NCI-H1092 treated with DMSO at 0.1 percent for 48 hours (cell line): ENCODE results near the gene NFKB2.

Experiments
- DNase-seq: peaks from one replicate; lab custom pipeline; 2025; lab: John Stamatoyannopoulos, UW

Gene NFKB2

DNA sequence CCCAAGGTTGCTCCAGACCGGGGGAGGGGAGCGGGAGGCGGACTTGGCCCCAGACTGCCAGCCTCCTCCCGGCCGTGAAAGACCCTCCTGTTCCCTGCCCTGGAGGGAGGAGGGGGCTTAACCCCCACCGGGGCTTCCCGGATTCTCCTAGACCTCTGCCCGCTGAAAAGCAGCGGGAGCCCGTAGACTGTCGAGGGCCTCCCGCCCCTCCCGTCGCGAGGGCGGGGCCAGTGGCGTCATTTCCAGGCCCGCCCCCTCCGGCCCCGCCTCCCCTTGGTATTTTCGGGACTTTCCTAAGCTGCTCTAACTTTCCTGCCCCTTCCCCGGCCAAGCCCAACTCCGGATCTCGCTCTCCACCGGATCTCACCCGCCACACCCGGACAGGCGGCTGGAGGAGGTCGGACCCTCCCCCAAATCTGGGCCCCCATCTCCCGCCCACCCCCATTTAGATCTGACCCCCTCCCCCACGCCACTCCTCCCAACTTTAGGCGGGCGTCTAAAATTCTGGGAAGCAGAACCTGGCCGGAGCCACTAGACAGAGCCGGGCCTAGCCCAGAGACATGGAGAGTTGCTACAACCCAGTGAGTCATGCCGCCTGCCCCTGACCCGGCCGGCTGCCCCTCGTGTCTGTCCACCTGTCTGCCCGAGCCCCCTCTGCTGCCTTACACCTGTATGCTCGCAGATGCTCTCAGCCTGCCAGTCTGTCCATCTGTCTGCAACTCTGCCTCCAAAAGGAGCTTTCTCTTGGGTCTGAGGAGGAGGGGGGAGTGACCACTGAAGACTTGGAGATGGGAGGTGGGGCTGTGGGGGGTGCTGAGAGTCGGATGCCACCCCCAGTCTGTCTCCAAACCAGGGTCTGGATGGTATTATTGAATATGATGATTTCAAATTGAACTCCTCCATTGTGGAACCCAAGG lies at the start of gene NFKB2:
Gene NFKB2, plus strand, starts transcription at position 306 of the 917 bp plus-strand sequence. Its CDS starts 255 bp downstream, at position 561.
- peak; percentile 27 for DNase-seq

DNA sequence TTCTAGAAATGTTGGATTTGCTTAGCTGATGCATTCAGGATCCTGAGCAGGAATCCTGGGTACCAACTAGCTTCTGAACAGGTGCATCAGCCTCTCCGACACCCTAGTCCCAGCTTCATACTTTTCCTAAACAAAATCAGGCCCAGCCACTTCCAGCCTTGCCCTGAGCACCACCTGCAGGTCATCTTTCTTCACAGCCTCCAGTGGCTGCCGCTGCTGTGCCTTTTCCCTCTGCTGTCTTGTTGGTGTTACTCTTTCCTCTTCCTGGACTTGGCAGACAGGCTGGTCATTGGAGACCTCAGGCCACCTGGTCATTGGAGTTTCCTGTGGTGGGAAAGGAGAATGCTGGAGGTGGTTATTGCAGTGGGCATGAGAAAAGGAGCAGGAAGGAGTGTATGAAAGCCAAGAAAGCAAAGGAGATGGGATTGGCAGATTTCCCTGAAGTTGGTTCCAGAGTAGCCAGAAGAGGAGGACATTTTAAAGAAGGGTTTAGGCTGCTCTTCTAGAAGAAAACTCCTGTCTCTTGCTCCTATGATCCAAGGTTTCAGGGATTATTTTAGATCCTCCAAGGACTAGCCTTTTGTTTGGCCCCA lies 48.2 kb upstream of the NFKB2 start:
- no peak for DNase-seq

GRCh38 chr10:102352066-102352715 lies 43.3 kb upstream of the NFKB2 start:
- DNase-seq, result peak; percentile 48

DNA sequence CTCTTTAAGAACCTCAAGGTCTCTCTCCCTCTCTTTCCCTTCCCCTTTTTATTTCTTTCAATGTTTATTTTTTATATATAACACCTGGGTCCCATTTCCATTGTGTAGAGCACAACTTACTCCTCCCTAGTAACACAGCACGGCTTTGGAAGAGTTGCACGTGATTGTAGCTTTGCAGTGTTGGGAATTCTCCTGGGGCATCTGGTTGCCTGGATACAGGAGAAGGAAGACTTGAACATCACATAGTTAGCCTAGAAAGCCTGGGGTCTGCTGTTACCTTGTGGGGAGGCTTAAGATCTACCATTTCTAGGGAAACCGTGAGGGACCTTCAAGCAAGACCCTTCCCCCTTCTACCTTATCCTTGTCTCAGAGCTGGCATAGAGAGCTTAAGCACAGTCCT lies 41.1 kb upstream of the NFKB2 start:
- DNase-seq, result no peak

GRCh38 chr10:102358712-102359382 lies 36.7 kb upstream of the NFKB2 start:
- DNase-seq, result no peak

DNA sequence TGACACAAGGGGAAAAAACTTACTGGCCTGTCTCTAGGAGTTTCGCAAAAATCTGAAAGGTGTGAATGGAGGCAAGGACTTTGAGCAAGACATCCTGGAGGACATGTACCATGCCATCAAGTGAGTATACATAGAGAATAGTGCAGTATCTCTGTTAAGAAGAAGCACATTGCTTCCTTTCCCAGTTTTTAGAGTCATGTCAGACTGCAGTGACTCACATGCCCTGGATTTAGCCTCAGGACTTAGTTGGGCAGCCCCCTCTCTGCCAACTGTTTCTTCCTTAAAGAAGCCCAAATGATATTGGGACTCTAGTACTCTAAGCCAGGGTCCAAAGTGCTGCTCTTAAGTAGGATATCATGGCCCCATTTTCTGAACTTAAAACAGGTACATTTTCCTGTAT lies 28.1 kb upstream of the NFKB2 start:
- no peak for DNase-seq

DNA sequence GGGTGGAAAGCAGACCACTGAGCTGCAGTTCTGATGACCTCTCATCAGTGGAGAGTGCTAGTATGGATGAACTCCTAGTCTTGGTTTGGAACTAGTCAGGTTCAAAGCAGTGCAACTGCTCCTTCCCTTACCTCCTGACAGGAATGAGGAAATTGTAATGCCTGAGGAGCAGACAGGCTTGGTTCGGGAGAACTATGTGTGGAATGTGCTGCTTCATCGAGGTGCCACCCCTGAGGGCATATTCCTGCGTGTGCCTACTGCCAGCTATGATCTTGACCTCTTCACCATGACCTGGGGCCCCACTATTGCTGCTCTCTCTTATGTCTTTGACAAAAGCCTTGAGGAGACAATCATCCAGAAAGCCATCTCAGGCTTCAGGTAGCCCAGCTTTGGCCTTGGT lies 27.4 kb upstream of the NFKB2 start:
- DNase-seq, result no peak

GRCh38 chr10:102371295-102371694 lies 24.2 kb upstream of the NFKB2 start:
- DNase-seq, result no peak

DNA sequence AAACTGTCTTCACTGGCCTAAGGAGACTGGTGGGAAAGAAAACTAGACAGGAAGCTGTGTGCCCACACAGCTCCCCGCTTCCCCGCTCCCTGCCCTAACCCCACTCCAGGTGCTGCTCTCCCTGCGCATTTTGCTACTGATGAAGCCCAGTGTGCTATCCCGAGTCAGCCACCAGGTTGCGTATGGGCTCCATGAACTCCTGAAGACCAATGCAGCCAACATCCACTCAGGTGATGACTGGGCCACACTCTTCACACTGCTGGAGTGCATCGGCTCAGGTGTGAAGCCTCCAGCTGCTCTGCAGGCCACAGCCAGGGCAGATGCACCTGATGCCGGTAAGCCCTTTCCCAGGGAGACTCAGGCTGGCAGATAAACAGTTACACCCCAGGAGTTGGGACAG lies 20.3 kb upstream of the NFKB2 start:
- no peak for DNase-seq

- no peak for DNase-seq
Measured at GRCh38 chr10:102375867-102376266, 19.6 kb upstream of the NFKB2 start.

DNA sequence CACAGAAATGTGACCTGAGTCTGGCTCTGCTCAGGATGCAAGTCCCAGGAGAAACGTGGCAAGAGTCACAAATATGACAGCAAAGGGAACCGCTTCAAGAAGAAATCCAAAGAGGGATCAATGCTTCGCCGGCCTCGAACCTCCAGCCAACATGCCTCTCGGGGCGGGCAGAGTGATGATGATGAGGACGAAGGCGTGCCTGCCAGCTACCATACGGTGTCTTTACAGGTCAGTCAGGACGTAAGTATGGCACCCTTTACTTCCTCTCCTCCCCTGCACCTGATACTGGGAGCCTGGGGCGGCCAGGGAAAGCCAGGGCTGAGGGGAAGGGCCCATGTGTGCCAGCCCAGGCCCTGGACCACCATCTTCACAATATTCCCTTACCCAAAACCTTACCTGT lies 18.6 kb upstream of the NFKB2 start:
- no peak for DNase-seq

DNA sequence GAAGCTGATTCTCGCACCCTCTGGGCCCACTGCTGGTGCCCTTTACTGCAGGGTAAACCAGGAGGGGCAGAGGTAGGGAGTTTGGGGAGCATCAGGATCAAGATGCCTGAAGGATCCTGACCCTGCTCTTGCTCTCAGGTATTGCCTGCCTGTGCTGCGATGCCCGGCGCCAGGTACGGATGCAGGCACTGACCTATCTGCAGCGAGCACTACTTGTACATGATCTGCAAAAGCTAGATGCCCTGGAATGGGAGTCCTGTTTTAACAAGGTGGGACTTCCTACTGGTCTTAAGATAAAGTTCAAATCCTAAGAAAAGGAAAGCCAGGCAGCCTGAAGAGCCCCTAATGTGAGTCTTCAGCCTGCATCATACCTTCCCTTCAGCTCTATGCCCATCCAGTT lies 16.1 kb upstream of the NFKB2 start:
- no peak for DNase-seq

DNA sequence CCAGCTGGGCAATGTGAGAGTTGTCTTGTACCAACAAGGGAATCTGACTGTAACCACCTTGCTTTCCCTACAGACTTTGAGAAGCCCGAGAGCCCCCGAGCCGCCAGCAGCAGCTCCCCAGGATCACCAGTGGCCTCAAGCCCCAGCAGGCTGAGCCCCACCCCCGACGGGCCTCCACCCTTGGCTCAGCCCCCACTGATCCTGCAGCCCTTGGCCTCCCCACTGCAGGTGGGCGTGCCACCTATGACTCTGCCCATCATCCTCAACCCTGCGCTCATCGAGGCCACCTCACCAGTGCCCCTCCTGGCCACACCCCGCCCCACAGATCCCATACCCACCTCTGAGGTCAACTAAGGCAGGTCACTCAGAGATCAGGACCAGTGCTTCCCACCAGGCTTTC lies 13.5 kb upstream of the NFKB2 start:
- no peak for DNase-seq

GRCh38 chr10:102382871-102383270 lies 12.6 kb upstream of the NFKB2 start:
- DNase-seq, result no peak

GRCh38 chr10:102384053-102384452 lies 11.5 kb upstream of the NFKB2 start:
- no peak for DNase-seq

GRCh38 chr10:102384606-102385429 lies 10.7 kb upstream of the NFKB2 start:
- DNase-seq, result no peak

- DNase-seq, result no peak
Measured at GRCh38 chr10:102389894-102390293, 5.6 kb upstream of the NFKB2 start.

DNA sequence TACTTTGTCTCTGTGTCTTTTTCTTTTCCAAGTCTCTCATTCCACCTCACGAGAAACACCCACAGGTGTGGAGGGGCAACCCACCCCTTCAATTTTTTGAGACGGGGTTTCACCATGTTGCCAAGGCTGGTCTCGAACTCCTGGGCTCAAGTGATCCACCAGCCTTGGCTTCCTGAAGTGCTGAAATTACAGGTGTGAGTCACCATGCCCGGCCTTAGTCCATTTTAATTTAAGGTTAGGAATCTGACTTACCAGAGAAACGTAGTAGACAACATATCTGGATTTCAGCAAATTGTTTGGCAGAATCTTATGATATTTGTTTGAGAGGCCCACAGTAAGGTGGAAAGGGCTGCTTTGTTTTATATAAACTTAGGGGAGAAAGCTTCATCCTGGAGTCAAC lies 3.2 kb upstream of the NFKB2 start:
- no peak for DNase-seq

DNA sequence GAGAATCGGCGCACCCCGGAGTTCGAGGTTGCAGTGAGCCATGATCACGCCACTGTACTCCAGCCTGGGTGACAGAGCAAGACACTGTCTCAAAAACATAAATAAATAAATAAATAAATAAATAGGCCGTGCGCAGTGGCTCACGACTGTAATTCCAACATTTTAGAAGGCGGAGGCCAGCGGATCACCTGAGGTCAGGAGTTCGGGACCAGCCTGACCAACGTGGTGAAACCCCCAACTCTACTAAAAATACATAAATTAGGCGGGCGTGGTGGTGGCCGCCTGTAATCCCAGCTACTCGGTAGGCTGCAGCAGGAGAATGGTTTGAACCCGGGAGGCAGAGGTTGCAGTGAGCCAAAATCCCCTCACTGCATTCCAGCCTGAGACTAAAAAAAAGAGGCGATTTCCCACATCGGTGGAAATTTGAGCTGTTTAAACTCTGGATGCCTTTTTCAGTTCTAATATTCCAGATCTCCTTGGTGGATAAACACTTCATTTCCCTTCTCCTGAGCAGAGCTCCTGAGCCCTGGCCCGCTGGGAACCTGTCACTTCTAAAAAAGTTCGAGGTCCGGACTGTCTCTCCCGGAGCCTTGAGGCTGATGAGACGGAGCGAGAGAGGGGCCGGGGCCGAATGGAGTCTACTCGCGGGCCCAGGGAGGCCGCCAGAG lies 2.0 kb upstream of the NFKB2 start:
- DNase-seq, result peak; percentile 17

GRCh38 chr10:102394079-102394800 lies 1.3 kb upstream of the NFKB2 start:
- peak; percentile 26 for DNase-seq
